Fibroblast of skin of back (primary cell): Measurements from ENCODE around the gene ADAM22.

Source experiments
- DNase-seq: peaks from one replicate; pipeline ENCODE4 v3.0.0-alpha.2; 2013

Gene ADAM22

DNA sequence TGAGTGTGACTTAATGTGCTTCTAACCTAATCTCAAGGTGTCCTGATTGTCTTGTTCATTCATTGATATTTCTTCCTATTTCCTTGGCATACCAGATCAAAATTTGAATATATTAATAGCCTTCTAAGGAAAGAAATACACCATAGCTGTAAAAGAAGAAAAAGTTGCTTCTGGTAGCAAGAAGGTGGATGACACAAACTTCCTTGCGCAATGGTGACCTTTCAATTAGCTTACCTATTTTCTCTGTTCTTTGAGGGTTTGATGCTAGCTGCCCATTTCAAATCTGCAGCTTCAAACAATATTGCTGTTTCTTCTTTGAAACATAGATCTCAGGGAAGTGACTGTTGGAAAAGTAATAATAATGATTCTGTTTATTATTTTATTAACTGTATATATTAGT, 108.8 kb downstream of the ADAM22 start:
- DNase-seq, result no peak

DNA sequence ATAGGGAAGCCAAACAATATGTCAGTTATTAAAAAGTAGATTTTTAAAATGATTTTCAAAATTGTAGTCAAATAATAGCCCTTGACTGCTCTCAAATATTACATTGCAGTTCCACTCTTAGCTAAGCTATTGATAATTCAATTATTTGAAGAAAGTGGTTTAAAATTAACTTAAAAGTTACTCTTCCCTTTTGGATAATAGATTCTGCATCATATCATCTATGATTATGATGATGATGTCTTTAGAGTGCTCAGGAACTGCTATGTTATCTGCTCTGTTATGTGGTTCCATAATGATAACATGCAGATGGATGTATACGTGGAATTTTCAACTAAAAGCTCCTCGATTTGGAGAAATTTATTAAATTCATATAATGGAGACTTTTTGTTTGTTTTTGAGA, 110.0 kb downstream of the ADAM22 start:
- DNase-seq, result no peak

DNA sequence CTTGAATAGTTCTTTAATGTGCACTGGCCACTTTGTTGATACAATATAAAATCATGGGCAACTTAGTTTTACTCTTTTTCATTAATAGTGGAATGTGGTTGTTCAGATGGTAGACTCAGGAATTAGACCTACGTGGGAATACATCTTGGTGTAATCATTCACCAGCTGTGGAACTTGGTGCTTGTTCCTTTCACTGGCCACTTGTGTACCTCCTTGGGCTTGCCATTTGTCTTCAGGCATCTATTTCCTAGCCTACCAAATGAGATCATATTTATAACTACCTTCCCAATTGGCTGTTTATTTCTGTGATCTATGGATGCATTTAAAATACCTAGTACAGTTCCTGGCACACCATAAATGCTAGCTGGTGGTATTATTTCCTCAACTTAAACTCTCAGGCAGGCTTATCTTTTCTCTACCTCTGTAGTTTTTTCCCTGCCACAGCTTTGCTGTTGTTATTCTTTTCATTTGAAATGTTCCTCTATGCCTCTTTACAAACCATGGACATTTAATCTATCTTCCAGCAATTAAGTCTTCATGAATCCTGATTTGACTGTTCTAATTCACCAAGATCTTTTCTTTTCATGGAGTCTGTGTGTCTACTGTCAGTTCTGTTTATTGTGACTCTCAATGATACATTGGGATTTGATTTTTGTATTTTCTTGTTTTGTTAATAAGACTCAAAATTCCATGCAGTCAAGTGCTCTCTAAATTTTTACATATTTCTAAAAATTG, 113.0 kb downstream of the ADAM22 start:
- DNase-seq, result no peak

DNA sequence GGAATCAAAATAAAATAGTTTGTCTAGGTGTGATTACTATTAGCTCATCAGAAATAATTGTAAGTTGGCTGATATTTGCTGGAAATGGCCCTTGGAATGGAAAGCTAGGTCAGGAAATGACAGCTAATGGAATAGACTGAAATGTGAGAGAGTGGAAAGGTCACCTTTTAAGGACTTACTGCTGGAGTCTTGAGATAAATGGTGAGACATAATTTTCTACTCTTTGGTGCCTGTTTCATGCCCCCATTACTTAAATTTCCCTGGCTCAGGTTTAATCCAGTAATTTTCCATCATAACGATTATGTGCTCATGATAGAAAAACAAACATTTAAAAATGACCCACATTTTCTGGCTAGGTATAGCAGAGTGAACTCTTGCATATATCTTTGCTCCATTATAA, 123.6 kb downstream of the ADAM22 start:
- no peak for DNase-seq

DNA sequence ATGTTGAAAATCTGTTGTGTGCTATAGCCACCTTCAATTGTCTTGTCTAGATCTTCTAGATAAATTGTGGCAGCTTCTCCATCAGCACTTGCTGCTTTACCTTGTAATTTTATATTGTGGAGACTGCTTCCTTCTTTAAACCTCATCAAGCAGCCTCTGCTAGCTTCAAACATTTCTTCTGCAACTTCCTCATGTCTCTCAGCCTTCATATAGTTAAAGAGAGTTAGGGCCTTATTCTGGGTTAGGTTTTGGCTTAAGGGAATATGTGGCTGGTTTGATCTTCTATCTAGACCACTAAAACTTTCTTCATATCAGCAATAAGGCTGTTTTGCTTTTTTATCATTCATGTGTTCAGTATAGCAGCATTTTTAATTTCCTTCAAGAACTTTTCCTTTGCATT, 128.2 kb downstream of the ADAM22 start:
- DNase-seq, result no peak

DNA sequence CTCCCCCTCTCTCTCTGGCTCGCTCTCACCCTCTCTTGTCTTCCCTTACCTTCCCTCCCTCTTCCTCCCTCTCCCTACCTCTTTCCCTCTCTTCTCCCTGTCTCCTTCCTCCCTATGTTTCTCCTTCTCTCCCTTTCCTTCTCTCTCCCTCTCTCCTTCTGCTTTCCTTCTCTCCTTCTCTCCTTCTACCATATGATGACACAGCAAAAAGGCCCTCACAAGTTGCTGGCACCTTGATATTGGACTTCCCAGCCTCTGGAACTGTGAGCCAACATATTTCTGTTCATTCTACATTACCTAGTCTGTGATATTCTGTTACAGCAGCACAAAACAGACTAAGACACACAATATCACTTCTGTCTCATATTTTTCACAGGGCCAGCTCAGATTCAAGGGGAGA, 135.0 kb downstream of the ADAM22 start:
- no peak for DNase-seq

DNA sequence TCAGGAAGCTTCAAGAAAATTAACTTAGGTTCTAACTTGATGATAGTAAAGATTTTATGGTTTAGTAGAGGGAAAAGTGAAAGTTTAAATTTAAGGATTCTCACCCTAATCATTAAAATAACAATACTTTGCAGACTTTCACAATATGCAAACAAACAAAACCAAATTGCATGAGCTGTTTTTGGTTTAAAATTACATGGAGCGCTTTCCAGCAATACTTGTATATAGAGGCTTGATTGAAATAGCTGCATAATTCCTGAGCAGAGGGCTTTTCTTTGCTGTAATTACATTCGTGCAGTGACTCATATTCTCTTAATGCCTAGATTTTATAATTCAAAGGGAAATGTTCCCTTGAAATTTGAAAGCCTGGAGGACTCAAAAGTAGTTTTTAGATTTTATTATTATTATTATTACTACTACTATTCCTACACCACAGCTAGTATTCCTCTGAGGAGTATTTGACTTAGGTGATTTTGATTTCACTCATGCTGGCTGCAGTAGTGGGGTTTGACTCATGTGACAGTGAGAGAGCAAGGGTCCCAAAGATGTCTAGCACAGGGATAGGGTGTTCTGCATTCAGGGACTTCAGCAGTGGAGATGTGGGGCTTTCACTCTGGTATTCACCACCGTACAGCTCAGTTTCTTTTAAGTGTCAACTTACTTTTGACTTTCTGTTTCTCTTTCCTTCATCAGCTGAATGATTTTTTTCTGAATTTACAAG, 138.1 kb downstream of the ADAM22 start:
- DNase-seq, result no peak

DNA sequence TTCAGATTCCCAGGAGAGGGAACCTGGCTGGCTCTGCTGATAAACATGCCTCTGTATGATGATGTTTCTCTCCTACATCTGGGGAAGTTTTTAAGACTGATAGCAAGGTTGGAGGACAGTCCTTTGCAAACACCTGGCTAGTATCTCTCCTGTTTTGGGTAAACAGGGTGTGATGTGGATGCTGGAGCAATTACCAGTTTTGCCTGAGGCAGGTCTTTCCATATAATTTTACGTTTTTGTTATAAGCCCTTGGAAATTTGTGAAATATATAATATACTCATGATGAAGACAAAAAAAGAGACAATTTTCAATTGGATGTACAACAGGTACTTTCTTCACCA, 138.6 kb downstream of the ADAM22 start:
- DNase-seq, result no peak

DNA sequence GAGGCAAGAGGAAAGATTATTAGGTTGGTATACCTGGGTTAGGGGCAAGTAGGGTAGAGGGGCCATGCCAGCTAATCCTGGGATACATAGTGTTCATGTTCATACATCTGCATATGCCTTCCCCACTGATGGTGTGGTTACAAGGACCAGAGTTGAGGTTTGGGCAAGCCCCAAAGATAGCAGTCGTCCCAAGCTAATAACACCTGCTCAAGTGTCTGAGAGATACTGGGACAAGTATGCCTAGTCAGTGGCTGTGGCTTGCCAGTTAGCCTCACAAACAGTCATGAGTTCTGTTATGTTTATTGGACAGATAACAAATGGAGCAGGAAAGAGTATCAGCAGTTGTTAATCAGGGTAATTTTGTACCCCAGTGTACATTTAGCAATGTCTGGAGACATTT, 139.6 kb downstream of the ADAM22 start:
- no peak for DNase-seq

DNA sequence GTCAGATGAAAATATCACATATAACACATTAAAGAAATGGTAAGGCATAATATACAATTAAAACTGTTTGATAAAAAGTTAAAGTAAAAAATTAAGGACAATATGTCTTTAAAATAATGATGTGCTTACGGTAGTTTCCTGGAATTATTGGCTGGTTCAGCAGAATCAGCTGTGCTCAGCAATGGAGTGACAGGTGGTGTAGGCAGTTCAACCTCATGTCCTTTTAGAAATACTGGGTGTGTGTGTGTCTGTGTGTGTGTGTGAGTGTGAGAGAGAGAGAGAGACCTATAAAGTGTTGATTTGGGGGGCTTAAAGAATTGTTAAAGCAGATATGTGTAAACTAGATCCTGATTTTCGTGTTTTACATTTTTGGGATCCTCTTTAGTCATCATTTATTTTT, 141.2 kb downstream of the ADAM22 start:
- DNase-seq, result no peak

DNA sequence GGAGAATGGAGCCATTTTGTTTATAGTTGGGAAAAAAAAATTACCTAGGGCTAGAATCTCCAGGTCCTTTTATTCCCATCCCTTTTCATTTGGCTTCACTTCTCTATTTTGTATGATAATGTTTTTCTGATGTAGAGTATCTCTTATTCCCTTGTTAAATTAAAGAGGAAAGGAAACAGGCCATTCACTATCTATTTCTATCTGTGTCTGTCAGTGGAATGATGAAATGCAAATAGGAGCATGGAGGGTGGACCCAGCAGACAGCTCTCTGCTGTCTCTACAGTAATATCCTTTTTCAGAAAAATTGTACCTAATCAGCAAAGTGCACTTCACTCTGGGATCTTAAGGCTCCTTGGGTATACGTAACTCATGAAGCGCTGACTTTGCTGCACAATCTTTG, 149.8 kb downstream of the ADAM22 start:
- no peak for DNase-seq

DNA sequence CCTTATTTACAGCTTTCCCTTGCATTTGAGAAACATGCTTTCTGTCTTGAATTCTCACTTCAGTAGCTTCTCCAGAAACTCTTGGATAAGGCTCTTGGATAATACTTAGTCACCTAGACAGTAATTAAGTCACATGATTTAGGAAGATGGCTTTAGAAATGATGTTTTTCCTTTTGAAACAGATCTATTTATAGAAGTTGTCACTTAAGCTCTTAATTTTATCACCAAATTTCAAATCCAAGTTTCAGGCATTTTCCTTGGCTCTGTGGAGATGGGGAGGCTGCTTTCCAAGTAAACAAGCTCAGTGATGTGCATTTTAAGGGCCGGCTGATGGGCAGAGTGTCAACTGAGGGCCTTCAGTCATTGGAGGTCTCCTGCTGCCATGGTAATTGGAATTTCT, 155.5 kb downstream of the ADAM22 start:
- no peak for DNase-seq

DNA sequence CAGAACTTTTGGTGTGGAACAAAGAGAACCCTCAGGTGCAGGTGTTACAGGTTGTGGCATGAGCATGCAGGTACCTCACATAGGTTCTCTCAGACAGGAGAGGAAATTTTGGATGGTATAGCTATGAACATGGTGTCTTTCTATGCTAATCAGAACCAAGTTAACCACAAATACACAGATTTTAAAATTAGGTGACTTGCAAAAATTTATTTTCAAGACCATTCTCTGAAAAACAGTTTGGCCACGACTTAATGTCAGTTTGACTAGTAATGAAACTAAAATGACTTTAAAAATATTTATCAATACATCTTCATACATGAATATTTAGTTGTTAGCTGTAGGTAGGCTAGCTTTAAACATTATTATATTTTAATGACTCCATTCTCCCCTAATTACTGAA, 156.2 kb downstream of the ADAM22 start:
- DNase-seq, result no peak

DNA sequence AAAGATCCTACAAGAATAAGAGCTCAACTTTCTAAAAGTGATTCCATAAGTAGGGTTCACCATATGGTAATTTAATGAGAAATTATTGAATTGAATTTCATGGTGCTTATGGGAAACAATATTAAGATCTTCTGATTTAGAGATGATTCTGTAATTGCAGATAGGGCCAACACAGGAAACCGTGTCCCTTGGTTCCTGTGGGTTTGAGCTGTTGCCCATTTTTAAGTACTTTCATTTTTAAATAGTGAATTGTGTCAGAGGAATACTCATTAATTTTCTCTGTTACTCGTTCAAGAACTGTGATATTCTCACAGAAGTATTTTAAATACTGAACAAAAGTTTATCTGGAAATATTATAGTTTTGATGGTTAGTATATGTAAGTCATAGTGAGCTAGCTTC, 156.6 kb downstream of the ADAM22 start:
- no peak for DNase-seq

DNA sequence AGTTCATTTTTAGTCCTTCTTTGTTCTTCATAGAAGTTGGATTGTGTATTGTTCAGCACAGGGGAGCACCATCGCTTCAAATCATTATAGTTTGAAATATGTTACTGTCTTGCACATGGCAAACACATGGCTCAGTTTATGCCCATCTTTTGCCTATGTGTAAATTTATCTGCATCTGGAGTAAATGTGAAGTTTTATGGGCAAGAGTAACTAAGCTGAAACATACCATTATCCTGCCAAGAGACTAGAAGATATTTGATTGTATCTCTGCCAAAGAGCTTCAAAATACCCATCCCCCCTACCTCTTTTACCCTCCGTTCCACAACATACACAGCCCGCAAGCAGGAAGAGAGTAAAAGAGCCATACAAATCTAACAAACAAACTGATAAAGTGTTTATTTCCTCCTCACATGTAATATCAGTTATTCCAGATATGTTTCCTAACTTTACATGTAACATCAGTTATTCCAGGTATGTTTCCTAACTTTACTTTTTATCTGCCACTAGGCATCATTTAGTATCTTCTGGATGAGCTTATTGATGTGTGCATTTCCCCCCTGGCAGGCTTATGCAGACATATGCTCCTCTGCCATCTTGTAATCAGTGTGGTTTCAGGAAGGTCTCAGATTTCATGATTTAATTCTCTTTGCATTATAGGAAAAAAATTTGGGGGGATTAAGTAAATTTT, 158.1 kb downstream of the ADAM22 start:
- DNase-seq, result no peak

DNA sequence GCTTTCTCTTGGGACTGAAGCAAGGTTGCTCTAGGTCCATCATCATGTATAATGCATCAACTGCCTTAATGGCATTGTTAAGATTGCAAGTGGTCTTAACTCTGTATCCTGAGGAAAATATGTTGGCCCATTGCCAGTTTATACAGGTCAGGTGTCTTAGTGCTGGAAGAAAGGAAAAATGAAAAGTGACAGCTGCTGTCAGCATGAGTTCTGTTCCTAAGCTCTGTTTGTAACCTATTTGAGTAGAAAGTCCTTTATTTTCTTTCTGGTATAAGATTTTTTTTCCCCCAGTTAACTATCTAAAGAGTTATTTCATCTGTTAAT, 158.6 kb downstream of the ADAM22 start:
- DNase-seq, result no peak

DNA sequence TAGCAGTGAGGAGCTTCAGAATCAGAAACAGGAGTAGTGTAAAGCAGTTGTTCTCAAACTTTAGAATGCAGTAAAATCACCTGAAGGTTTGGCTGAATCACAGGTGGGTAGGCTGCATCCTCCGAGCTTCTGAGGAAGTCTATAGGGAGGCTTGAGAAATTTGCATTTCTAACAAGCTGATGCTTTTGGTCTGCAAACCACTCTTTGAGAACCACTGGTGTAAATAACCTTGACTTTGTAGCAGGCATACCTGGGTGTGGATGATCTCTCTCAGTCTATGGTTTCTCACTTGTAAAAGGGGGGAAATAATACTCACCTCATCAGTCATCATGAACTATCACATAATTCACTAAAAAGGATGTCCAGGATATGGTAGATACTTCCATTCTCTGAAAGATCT, 167.7 kb downstream of the ADAM22 start:
- DNase-seq, result no peak

DNA sequence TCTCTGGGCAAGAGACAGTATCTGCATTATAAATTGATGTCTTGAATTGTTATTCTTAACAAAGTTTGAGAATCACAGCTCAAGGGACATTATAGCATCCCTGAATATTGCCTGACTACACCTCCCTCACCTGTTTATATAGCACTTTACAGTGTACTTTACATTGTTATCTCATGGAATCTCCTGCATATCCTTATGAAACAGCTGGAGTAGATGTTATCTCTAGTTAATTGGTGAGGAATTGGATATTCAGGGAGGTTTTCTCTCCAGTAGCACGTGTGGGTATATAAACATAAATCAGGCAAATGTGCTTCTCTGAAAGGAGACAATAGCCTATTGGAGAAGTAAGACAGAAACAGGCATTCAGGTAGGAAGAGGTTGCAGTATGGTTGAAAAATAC, 168.6 kb downstream of the ADAM22 start:
- DNase-seq, result no peak

DNA sequence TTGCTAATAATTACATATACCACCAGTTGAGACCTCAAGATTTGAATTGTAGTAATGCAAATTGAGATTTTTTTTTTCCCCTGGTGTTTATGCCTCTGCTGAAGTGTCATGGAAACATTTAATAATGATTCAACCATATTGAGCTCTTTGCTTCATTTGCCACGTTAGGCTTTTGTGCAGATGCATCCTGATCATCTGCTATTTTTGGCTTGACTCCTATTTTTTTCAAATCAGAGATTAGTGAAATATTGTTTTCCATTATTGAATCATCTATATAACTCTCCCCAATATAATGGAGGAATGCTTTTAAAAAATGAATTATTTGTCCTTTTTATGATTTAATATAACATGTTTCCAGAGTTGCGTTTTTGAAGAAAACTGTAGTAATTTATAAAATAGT, 170.7 kb downstream of the ADAM22 start:
- no peak for DNase-seq

DNA sequence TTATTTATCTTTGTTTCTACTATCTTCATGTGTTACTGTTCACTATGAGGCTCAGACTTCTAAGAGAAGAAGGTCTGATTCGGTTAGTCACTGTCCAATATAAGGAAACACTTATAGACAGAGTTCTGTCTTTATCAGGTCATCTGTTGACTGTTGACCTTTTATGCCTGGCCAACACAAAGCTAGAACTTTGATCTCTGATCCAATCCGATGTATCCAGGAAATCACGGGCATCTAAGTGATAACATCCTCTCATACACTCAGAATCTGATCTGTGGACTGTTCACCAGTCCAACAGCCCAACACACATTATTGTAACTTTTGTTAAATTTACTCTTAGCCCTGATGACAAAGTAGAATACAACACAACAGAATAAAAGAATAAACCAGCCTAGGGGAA, 171.2 kb downstream of the ADAM22 start:
- DNase-seq, result no peak

DNA sequence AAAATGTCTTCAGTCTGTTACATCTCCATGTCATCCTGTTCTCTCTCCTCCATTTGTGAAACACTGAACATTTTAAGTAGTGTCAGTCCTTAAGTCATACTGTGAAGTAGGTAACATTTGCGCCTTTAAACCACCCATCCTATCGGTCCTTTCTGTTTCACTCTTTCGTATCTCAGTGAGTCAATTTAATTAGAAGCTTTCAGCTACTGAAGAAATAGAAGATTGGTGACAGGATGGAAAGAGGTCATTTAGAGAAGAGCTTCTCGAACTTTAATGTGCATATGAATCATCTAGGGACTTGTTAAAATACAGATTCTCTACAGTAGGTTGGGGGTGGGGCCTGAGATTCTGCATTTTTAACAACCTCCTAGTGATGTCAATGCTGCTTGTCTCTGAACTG, 172.4 kb downstream of the ADAM22 start:
- DNase-seq, result no peak

DNA sequence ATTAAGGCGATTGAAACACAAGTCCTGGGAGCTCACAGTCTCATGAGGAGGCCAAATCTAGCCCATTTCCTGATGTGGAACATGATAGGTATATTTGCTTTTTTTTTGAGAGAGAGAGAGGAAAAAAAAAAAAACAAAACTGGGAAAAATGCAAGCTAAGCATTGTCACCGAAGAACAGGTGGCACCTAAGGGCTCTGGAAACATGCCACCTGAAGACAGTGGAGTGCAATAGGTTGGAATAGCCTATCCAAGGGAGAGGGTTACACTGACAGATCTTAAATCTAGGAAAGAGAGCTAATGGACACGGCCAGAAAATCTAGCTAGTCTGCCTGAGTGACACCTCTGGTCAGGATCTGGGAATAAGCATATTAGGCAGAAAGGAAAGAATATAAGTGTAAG, 175.6 kb downstream of the ADAM22 start:
- no peak for DNase-seq

DNA sequence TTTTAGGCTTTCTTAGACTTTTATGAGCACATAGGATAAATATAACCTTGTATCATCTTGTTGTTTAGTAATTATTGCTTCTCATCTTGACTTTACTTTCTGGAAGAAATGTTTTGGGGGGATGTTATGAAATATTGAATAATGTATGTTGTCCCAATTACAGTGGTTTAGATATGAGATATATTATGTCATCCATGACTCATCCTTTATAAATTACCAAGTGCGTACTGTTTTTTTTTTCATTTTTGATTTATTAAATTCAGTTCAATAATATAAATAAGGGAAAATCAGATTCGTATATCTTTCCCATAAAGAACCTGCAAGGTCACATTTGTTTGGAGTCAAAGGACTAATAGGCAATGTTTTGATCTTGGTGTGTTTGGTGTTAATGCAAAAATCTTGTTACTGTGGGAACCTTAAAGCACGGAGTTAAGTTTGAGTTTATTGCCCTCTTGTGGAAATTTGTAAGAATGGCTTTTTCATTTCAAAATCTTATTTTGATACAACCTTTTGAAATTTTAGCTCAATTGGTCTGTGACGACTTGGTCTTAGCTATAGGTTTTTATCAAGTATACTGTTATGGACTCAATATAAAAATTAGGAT, 177.2 kb downstream of the ADAM22 start:
- peak; percentile 45 for DNase-seq

DNA sequence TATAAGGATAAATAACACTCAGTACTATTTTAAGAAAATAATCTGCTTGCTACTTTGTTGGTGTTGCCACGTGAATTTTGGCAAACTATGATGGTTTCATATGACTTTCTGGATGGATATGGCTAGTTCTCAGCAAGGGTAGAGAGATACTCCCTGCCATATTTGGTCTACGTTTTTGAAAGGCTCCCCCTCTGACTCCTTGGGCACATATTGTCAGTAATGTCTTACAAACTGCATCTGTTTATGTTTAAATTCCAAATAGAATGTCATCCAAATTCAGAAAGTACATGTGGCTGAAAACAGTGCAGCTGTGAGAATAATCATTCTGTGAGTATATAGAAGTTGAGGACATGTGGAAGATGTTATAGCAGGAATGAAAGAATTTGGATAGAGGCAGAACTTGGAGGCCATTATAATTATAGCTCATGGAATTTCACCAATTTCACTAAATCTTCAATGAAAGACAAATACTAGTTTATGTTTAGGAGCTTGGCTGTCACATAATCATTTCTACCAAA, 178.0 kb downstream of the ADAM22 start:
- DNase-seq, result no peak
